ENCODE measurements around the gene UNC93B1. TPM values are rescaled to one million over a fixed set of nuclear protein-coding genes. Genes with fewer than 3 reads are reported as not detected.
"Not testable (repeated sequence)": the region's sequence is repeated elsewhere in the genome, so short reads cannot be mapped to it uniquely, and the experiment has no call there.

Gene UNC93B1
- total RNA-seq, 1 donor from 2014 or later = 9.9 TPM

GRCh38 chr11:67994387-67994786, 9.5 kb downstream of the UNC93B1 start:
- not testable (repeated sequence) for DNase-seq (ENCODE audit: low spot score)

GRCh38 chr11:67993821-67994220, 10.1 kb downstream of the UNC93B1 start:
- DNase-seq (ENCODE audit: low spot score) = not testable (repeated sequence)

- DNase-seq (ENCODE audit: low spot score) = not testable (repeated sequence)
Observed at GRCh38 chr11:67991347-67992121, 12.4 kb downstream of the UNC93B1 start.

GRCh38 chr11:67990546-67991346, 13.2 kb downstream of the UNC93B1 start:
- not testable (repeated sequence) for DNase-seq (ENCODE audit: low spot score)

GRCh38 chr11:67985302-67985701, 18.6 kb downstream of the UNC93B1 start:
- DNase-seq (ENCODE audit: low spot score) = not testable (repeated sequence)

GRCh38 chr11:67983951-67984350, 19.9 kb downstream of the UNC93B1 start:
- DNase-seq (ENCODE audit: low spot score) = no peak

- not testable (repeated sequence) for DNase-seq (ENCODE audit: low spot score)
Observed at GRCh38 chr11:67982255-67982857, 21.5 kb downstream of the UNC93B1 start.

- not testable (repeated sequence) for DNase-seq (ENCODE audit: low spot score)
Observed at GRCh38 chr11:67981226-67981625, 22.7 kb downstream of the UNC93B1 start.

- DNase-seq (ENCODE audit: low spot score) = peak; percentile 43
Observed at GRCh38 chr11:67978766-67979418, 25.0 kb downstream of the UNC93B1 start.

GRCh38 chr11:67974746-67975145, 29.2 kb downstream of the UNC93B1 start:
- not testable (repeated sequence) for DNase-seq (ENCODE audit: low spot score)

- DNase-seq (ENCODE audit: low spot score) = not testable (repeated sequence)
Observed at GRCh38 chr11:67965830-67966348, 38.0 kb downstream of the UNC93B1 start.

GRCh38 chr11:67964746-67965145, 39.2 kb downstream of the UNC93B1 start:
- not testable (repeated sequence) for DNase-seq (ENCODE audit: low spot score)

- not testable (repeated sequence) for DNase-seq (ENCODE audit: low spot score)
Observed at GRCh38 chr11:67963879-67964278, 40.0 kb downstream of the UNC93B1 start.

- not testable (repeated sequence) for DNase-seq (ENCODE audit: low spot score)
Observed at GRCh38 chr11:67963217-67963616, 40.7 kb downstream of the UNC93B1 start.

- DNase-seq (ENCODE audit: low spot score) = not testable (repeated sequence)
Observed at GRCh38 chr11:67956236-67956635, 47.7 kb downstream of the UNC93B1 start.

GRCh38 chr11:67955461-67956007, 48.4 kb downstream of the UNC93B1 start:
- peak; percentile 61 for DNase-seq (ENCODE audit: low spot score)

GRCh38 chr11:67954971-67955370, 48.9 kb downstream of the UNC93B1 start:
- DNase-seq (ENCODE audit: low spot score) = not testable (repeated sequence)

- not testable (repeated sequence) for DNase-seq (ENCODE audit: low spot score)
Observed at GRCh38 chr11:67954251-67954650, 49.6 kb downstream of the UNC93B1 start.

GRCh38 chr11:67950705-67951104, 53.2 kb downstream of the UNC93B1 start:
- DNase-seq (ENCODE audit: low spot score) = peak; percentile 2

- not testable (repeated sequence) for DNase-seq (ENCODE audit: low spot score)
Observed at GRCh38 chr11:67947785-67948184, 56.1 kb downstream of the UNC93B1 start.

GRCh38 chr11:67946403-67946802, 57.5 kb downstream of the UNC93B1 start:
- not testable (repeated sequence) for DNase-seq (ENCODE audit: low spot score)
